ENCODE results near the gene TUBB1. TPM values are rescaled to one million over a fixed set of nuclear protein-coding genes. Genes with fewer than 3 reads are reported as not detected.
"Not testable (repeated sequence)": the region's sequence is repeated elsewhere in the genome, so short reads cannot be mapped to it uniquely, and the experiment has no call there.

The TUBB1 gene
- total RNA-seq, 1 donor from 2014 or later: 0.54 TPM

DNA sequence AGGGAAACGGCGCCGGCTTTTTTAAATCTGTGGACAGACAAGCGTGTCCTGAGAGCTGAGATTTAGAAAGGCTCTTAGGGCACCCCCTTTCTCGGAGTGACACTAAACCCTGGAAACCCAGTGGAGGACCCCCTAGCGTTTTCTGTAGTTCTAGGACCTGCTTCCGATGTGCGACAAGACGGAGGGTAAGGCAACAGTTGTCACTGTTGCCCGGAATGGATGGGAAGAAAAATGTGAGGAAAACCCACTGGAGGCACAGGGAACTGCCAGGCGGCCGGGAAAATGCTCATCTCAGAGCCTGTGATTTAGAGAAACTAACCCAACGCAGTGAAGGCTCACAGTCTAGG is 13.5 kb downstream of the TUBB1 start:
- intact Hi-C loops (cut with DNase I): loop anchor here (1.0 to 5.0 kb wide), 2 partner anchors 10 to 50 kb away; partner anchors contain the start of genes NELFCD and PRELID3B
- DNase-seq (ENCODE audit: low spot score): no peak

DNA sequence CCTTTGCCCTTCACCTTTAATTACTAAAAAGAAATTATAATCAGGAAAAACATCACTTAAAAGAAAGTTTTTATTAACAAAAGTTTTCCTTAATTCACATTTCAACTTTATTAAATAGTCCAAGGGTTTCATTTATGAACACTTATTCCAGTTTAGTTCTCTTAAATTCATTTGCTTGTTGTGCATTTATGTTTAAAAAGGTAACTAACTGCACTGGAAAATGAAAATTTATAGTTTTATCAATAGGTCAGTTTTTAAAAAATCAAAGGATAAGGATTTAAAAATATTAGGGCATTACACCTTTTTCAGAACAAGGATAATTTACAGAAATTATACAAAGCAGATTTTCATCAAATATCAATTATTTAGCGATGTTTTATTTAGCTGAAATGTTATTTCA is 13.9 kb downstream of the TUBB1 start:
- intact Hi-C loops (cut with DNase I): loop anchor here (5.0 kb wide), 1 partner anchor 51 kb away; the partner anchor contains the start of gene NELFCD
- DNase-seq (ENCODE audit: low spot score): no peak

DNA sequence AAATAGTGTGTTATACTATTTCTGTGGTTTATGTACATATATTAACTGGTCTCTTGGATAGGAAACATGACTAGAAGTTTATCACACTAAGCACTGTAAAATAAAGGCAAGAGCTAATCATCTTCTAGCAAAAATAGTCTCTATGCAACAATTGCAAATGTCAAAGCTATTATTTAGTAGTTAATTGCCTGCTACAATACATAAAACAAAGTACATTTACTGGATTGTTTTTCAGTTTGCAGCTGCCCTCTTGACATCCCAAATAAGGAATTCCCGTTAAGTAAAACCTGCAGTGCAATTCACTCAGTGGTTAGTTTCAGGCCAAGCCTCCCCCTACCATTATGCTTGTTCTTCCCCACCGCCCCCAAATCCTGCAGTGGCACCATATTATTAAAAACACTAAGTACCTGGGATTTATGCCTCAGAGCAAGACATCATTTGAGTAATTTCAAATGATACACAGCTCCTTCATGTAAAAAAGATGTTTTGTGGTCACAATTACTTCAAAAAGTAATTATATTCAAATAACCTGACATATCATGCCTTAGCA is 14.5 kb downstream of the TUBB1 start:
- no peak for DNase-seq (ENCODE audit: low spot score)
- intact Hi-C loops (cut with DNase I): loop anchor here (5.0 kb wide), 1 partner anchor 51 kb away; the partner anchor contains the start of gene NELFCD

DNA sequence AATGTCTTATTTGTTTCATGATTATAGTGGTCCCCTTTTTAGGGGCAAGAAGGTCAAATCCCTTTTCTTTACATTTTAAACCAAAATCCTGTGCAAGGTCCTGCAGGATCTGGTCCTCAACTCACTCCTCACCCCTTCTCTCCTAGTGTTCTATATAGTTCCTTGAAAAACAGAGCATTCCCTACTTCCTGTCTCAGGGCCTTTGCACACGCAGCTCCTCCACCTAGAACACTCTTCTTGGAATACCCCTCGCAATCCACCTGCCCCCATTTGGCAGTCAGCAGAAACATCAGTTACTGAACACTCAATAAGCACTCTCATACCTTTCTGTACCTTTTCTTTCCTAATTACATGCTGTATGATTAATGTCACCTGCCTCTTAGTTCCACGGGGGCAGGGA is 16.2 kb downstream of the TUBB1 start:
- intact Hi-C loops (cut with DNase I): no loop called here
- no peak for DNase-seq (ENCODE audit: low spot score)

DNA sequence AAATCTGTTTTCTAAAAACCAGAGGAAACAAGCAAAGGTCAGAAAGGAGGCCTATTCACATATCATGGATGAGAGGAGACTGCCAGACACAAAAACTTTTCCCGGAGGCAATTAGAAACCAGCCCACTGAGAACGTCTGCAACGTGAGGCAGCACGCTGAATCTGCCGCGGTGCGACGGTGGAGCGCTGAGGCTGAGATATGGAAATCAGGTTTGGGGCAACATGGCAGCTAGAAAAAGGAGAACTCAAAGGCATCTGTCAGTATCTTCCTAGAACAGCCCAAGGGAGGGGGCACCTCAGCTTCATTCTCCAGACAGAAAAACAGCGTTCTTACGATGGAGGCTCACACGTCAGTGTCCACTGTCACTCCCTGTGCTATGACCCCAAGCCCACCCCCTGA is 18.2 kb downstream of the TUBB1 start:
- intact Hi-C loops (cut with DNase I): no loop called here
- DNase-seq (ENCODE audit: low spot score): no peak

DNA sequence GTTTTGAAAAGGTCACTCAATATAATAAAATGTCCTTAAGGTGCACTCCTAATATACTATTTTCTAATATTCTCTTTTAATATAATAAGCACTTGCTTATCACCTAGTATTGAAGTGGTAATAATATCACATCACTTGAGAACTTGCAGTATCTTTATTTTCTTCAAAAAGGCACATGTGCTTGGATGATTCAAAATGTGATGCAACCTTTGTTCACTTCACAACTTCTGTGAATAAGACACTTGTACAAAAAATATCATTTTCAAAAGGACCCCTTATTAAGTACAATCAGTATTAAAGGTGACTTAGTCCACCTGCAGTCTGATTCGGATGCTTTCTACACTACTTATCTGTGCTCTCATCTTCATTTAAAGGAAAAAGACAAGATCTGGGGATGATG is 20.0 kb downstream of the TUBB1 start:
- intact Hi-C loops (cut with DNase I): no loop called here
- no peak for DNase-seq (ENCODE audit: low spot score)

DNA sequence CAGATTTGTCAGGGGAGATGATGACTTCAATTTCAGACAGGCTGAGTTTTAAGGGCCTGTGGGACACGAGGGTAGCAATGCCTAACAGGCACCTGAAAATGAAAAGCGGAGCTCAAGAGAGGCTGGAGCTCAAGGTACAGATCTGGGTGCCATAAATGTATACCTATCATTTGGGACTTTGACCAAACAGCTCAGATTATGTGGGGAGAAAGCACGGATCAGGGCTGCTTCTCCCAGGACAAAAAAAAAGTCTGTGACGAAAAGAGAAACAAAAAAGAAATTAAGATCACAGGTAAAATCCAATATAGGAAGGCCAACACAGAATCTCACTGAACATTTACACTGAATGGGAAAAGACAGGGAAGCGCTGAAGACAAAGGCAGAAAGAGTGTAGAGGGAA is 21.4 kb downstream of the TUBB1 start:
- intact Hi-C loops (cut with DNase I): no loop called here
- DNase-seq (ENCODE audit: low spot score): no peak

DNA sequence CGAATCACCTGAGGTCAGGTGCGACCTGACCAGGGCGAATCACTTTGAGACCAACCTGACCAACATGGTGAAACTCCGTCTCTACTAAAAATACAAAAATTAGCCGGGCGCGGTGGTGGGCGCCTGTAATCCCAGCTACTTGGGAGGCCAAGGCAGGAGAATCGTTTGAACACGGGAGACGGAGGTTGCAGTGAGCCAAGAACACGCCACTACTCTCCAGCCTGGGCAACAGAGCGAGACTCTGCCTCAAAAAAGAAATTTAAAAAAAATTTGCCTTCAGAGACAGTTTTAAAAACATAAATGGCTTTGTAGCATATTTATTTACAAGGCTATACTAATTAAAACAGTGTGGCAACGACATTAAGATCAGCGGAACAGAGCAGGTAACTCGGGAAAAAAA is 22.3 kb downstream of the TUBB1 start:
- intact Hi-C loops (cut with DNase I); DNase-seq (ENCODE audit: low spot score): not testable (repeated sequence)

DNA sequence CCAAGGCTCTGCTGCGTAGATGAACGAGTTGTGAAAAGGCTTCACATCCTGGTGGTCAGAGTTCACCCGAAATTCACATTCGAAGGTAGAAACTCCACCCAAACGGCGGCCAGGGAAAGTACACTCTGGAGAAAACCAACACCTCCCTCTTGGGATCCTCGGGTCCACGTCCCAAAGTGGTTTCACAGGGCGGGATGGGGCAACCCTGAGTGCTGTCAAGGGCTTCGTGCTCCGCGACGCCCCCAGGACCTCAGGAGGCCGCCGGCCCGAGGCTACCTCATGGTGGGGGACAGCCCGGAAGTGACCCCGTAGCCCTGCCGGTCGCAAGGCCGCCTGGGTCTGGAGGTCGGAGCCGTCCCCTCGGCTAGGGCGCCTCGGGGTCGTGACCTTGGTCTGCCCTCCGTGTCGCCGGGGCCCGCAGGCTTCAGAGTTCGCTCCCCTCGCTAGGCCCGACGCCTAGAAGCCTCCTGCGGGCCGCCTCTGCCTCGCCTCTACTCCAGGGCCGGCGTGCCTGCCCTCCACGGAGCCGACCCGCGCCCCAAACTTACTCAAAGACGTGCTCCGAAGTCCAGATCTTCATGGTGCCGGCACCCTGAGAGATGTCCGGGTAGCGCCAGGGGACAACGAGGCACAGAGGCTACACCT is 23.0 kb downstream of the TUBB1 start, which contains the start of gene PRELID3B:
Gene PRELID3B, minus strand, starts transcription at position 636 of the 645 bp plus-strand sequence. Its CDS starts 56 bp downstream, at position 580.
- intact Hi-C loops (cut with DNase I): loop anchor here (1.0 to 2.0 kb wide), 2 partner anchors 10 to 151 kb away; partner anchors contain the start of gene ATP5F1E
- DNase-seq (ENCODE audit: low spot score): no peak

DNA sequence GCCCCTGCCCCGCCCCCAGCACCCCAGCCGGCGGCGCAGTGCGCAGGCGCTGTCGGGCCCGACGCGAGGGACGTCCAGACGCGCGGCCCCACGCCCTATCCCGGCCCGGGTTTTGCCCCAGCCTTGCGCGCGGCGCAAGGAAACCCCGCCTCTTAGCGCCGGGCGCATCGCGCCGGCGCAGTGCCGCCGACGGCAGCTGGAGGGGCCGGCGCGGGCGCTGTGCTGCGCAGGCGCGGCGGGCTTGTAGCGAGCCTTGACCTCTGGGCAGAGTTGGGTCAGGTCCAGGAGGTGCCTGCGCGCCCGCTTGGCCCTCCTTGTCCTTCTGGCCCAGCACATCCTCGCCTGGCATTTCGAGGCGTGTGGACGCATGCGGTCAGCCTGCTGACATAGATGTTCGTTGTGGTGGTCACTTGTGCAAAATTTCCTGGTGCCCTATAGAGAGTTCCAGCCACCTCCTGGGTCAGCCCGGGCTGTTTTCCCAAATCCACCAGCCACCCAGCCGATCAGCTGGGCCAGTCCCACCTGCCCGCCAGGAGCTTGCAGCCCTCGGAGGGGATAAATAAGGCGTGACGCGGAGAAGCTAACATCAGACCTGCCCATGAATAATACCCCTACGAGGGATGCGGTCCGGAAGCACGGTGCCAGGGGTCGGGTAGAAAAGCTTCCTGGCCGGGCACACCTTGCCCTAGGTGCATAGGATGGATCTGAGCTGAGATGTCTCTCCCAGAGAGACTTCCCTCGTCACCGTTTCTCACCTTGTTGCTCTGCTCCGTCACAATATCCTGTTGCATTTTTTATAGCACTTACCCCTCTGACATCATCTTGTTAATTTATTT is 23.8 kb downstream of the TUBB1 start:
- intact Hi-C loops (cut with DNase I): loop anchor here (1.0 to 2.0 kb wide), 2 partner anchors 11 to 152 kb away; partner anchors contain the start of gene ATP5F1E
- DNase-seq (ENCODE audit: low spot score): peak; percentile 97

DNA sequence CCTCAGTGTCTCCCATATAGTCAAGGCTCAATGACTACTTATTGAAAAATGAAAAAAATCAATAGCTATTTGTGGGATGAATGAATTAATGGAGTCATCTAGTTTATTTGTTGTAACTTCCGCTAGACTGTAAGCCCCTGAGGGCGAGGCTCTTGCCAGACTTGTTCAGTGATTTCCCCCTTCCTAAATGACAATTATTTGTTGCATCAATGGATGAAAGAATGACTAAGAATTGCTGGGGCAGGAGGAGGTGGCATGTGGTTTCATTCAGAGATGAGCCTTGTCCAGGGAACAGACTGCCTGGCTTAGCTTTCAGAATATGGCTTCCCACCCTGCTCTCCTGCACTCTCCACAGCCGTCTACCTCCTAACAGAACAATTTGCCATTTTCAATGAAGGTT is 24.5 kb downstream of the TUBB1 start:
- DNase-seq (ENCODE audit: low spot score): no peak
- intact Hi-C loops (cut with DNase I): loop anchor here (2.0 kb wide), 1 partner anchor 153 kb away; no protein-coding TSS in a partner anchor

DNA sequence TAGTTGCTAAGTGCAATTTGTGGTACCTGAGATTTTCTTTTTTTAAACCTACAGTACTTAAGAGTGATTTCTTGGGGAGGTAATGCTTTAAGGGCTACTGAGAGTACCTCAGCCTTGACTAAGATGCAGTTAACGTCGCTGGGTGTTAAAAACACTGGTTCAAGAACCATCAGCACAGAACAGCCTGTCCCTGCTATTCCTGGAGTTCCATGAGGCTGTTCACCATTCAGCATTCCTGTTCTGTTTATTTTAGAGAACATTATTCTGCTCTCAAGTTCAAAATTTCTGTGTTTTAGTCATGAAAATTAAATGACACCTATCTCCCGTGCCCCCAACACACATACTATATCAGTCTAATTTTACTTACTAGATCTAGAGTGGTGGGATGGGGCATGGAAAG is 25.1 kb downstream of the TUBB1 start:
- no peak for DNase-seq (ENCODE audit: low spot score)
- intact Hi-C loops (cut with DNase I): no loop called here

DNA sequence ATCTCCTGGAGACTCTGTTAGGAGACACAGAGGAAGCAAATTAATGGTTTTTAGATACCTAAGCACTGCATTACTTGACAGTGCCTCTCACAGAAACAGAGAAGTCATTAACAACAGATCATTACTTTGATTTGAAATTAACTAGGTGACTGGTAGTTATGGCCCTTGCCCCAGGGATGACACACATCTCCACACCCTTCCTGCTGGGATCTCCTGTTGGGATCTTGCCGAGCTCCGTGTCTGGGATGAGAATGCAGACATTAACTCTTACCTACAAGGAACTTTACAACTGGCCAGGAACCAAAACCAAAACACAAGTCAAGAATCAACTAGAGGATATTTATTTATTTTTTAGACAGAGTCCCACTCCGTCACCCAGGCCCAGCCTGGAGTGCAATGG is 25.6 kb downstream of the TUBB1 start:
- DNase-seq (ENCODE audit: low spot score): no peak
- intact Hi-C loops (cut with DNase I): no loop called here

DNA sequence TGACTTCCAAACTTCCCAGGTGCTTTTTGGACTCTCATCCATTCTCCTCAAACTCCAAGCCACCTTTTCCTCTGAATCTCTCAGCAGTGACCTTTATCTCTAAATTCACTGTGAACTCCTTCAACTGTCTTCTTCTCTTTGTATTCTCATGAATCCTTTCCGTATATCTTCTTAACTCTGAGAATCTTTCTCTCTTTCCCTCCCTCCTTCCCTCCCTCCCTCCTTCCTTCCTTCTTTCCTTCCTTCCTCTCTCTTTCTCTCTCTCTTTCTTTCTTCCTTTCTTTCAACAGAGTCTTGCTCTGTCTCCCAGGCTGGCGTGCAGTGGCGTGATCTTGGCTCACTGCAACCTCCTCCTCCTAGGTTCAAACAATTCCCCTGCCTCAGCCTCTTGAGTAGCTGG is 27.6 kb downstream of the TUBB1 start:
- no peak for DNase-seq (ENCODE audit: low spot score)
- intact Hi-C loops (cut with DNase I): no loop called here

DNA sequence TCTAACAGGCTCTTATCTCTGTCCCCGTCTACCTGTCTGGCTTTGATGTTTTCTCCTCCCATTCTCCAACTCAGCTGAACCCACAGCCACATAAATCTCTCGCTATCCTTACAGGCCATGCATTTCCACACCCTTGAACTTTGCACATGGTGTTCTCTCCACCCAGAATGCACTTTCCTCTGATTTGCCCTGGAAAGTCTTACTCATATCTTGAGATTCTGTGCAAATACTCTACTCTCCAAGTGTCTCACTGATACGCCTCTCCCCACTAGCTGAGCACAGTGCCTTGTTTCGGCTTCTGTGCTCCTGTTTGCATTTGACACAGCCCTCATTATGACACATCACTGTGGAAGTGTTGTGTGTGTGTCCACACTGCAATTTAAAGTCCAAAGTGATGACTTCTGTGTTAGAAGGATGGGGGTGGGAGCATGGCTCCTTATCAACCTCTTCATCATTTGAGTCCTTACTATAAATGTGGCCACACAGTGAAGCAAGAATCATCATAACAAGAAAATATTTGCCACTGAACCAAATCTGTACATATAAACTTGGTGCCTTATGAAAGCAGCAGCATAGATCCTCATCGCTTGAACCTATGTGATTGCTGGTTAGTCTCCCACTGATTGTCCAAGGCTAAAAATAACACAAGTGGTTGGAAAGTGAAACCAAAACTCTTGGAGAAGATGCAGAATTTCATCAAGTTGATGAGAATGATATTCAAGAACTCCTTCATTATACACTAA is 28.9 kb downstream of the TUBB1 start:
- intact Hi-C loops (cut with DNase I): no loop called here
- no peak for DNase-seq (ENCODE audit: low spot score)

DNA sequence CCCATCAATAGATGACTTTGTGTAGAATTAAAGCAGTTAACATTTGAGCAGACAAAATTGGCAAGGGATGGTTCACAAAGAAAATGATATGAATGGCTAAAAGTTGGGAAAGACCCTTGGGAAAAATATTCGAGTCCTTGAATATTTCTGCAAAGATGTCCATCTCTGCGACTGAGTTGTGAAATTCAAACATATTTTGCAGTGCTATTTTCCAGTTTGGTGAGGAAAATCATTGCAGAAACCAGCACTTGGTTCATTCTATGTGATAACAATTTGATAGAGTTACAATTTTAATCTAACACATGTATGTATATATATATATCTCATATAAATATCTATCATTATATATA is 29.4 kb downstream of the TUBB1 start:
- intact Hi-C loops (cut with DNase I): no loop called here
- DNase-seq (ENCODE audit: low spot score): no peak

DNA sequence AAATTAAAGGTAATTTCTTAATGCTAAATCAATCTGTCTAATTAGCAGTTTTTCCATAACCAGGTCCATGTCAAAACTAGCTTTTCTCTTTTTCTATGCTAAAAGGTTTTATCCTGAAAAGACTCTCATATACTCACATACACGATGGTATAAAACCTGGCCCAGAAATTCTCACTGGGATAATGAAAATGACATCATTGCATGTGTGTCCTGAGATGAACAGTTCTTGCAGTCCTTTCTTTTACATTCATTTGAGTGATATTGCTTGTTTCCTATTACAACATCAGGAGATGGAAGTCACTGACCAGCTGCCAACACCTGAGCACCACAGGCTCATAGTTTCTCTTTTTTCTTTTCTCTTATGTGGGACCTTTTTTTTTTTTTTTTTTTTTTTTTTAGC is 31.2 kb downstream of the TUBB1 start:
- intact Hi-C loops (cut with DNase I): loop anchor here (5.0 kb wide), 1 partner anchor 52 kb away; no protein-coding TSS in a partner anchor
- DNase-seq (ENCODE audit: low spot score): no peak

DNA sequence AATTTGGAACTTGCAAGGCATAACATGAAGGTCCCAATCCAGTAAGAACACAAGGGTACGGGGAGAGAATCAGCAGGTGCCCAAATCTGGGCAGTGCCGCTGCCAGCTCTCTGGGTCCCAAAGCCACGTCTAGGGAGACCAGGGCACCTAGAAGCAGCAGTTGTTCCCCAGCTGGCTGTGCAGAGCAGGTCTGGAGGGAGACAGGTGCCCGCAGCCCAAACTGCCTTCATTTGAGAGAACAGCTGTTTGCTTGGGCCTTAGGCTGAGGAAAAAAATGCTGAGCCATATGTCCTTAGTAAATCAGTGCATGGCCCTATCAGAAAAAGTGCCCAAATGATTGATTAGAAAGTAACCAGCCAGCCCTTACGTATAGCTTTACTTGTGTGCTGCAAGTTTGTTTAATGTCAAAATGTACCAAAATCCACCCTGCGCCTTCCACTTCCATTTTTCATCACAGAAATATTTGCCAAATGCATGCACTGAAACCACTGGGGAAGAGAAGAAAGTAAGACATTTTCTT is 32.5 kb downstream of the TUBB1 start:
- no peak for DNase-seq (ENCODE audit: low spot score)
- intact Hi-C loops (cut with DNase I): loop anchor here (5.0 kb wide), 1 partner anchor 51 kb away; no protein-coding TSS in a partner anchor

DNA sequence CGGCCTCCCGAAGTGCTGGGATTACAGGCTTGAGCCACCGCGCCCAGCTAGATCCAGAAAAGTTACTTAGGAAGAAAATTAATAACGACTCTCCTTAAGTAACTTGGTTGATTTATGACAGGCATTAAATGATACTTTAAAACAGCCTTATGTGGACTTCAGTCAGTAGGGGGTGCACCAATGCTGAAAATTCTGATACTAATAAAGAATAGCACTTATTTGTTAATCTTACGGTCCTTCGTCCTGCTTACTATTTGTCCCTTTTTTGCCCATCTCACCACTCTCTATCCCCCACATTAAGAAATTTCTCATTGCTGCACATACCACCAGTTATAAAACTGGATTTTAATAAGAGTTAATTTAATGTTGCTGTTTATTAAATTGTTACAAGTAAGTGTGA is 36.1 kb downstream of the TUBB1 start:
- intact Hi-C loops (cut with DNase I): no loop called here
- no peak for DNase-seq (ENCODE audit: low spot score)
